OCI-LY1 (cell line): Measurements from ENCODE around the gene CEMIP.

ENCODE experiments used
- H2AFZ ChIP-seq: fragments of 200-600 bp; sonication (generic), shearing (Covaris generic); 2 replicates; pipeline ENCODE4 v1.6.0; 2014; ENCODE audit warnings: antibody characterized with exemption, mild to moderate bottlenecking, low read length
- H3F3A ChIP-seq: fragments of 200-600 bp; sonication (generic), shearing (Covaris generic); 2 replicates; pipeline ENCODE4 v1.6.0; 2014; ENCODE audit warnings: mild to moderate bottlenecking, antibody characterized with exemption, low read length, moderate library complexity; ENCODE audit not compliant: insufficient read depth
- H3K27ac ChIP-seq: fragments of 200-600 bp; sonication (generic); 2 replicates; pipeline ENCODE4 v1.5.1; 2014; ENCODE audit warnings: low read length, mixed run types, mild to moderate bottlenecking, low read depth; ENCODE audit not compliant: poor library complexity, severe bottlenecking
- H3K27me3 ChIP-seq: fragments of 200-600 bp; sonication (generic); 2 replicates; pipeline ENCODE4 v1.6.0; 2014; ENCODE audit warnings: antibody characterized with exemption, mild to moderate bottlenecking, low read length, moderate library complexity; ENCODE audit not compliant: insufficient read depth
- H3K36me3 ChIP-seq: fragments of 200-600 bp; sonication (generic); 2 replicates; pipeline ENCODE4 v1.6.1; 2014; ENCODE audit warnings: mild to moderate bottlenecking, antibody characterized with exemption, low read length, moderate library complexity, mixed read lengths; ENCODE audit not compliant: insufficient read depth
- H3K4me1 ChIP-seq: fragments of 200-600 bp; sonication (generic); 2 replicates; pipeline ENCODE4 v1.5.1; 2014; ENCODE audit warnings: mild to moderate bottlenecking, low read length, moderate library complexity; ENCODE audit not compliant: insufficient read depth, severe bottlenecking
- H3K4me2 ChIP-seq: fragments of 200-600 bp; sonication (generic), shearing (Covaris generic); 2 replicates; pipeline ENCODE4 v1.6.1; 2014; ENCODE audit warnings: low read length
- H3K4me3 ChIP-seq: fragments of 200-600 bp; sonication (generic); 2 replicates; pipeline ENCODE4 v1.5.1; 2014; ENCODE audit warnings: low read length, low read depth, mild to moderate bottlenecking, mixed read lengths; ENCODE audit not compliant: poor library complexity, severe bottlenecking
- H3K79me2 ChIP-seq: fragments of 200-600 bp; shearing (Covaris generic); 2 replicates; pipeline ENCODE4 v1.6.1; 2016; ENCODE audit warnings: mixed run types, low read length, mixed read lengths; ENCODE audit not compliant: insufficient read depth
- H3K9ac ChIP-seq: fragments of 200-600 bp; sonication (generic), shearing (Covaris generic); 2 replicates; pipeline ENCODE4 v1.6.1; 2014; ENCODE audit warnings: mild to moderate bottlenecking, low read length, mixed read lengths
- H3K9me2 ChIP-seq: fragments of 200-600 bp; sonication (generic), shearing (Covaris generic); 2 replicates; pipeline ENCODE4 v1.6.1; 2014; ENCODE audit warnings: low read depth, mild to moderate bottlenecking, low read length, mixed read lengths
- H3K9me3 ChIP-seq: fragments of 200-600 bp; shearing (Covaris generic); 2 replicates; pipeline ENCODE4 v1.6.1; 2014; ENCODE audit warnings: low read length, mixed read lengths
- H4K20me1 ChIP-seq: fragments of 200-600 bp; sonication (generic), shearing (Covaris generic); 2 replicates; pipeline ENCODE4 v1.6.0; 2016; ENCODE audit warnings: mild to moderate bottlenecking, low read length; ENCODE audit not compliant: insufficient read depth
- CTCF ChIP-seq: fragments of 200-600 bp; sonication (generic), shearing (Covaris generic); IDR thresholded peaks from 2 replicates; pipeline ENCODE4 v1.5.1; 2017; ENCODE audit warnings: mild to moderate bottlenecking, antibody characterized with exemption, low read length, moderate library complexity, mixed read lengths
- EZH2 ChIP-seq: fragments of 200-600 bp; sonication (generic), shearing (Covaris generic); IDR thresholded peaks from 2 replicates; pipeline ENCODE4 v1.8.0; 2017; ENCODE audit warnings: borderline replicate concordance, mixed run types, mild to moderate bottlenecking, antibody characterized with exemption, low read length, moderate library complexity, mixed read lengths

The CEMIP gene

DNA sequence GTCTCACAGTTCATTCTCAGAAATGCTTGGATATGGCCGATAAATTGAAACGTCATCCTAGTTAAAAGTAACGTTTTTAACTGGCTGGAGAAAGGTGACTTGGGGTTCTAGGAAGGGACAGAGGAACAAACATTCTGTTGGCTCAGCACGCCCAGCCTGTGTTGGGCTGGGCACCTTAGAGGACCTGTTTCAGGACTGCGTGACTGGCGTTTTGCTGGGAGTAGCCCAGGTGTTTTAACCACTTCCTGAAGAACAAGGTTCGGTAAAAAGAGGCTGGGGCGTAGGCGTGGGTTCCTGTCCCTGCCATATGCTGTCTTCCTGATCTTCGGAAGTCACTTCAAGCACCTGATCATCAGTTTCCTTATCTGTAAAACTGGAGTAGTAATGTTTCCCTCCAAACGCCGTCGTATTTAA is 220.5 kb downstream of the CEMIP start:
- H2AFZ ChIP-seq: no peak overlapping the region
- peak overlapping the region; percentile 83 for H3K9ac ChIP-seq
- H3K27me3 ChIP-seq: no peaks in the 10 kb centered on the region
- peak overlapping the region; percentile 88 for H3K4me3 ChIP-seq
- H3K9me3 ChIP-seq: no peaks in the 10 kb centered on the region
- H3K9me2 ChIP-seq: no peaks in the 10 kb centered on the region
- no peak for TF ChIP-seq EZH2
- TF ChIP-seq CTCF: no peak
- H3K27ac ChIP-seq: peak overlapping the region; percentile 45
- H3K4me1 ChIP-seq: peaks cover 24% of the 10 kb centered on the region
- peak overlapping the region; percentile 79 for H3K4me2 ChIP-seq
- H4K20me1 ChIP-seq: peaks cover 2% of the 10 kb centered on the region; the same call in 1 of the 2 replicates
- H3F3A ChIP-seq: 0 out of 2 replicates have a peak, but pooled peaks cover 3% of the 10 kb centered on the region
- peaks cover 23% of the 10 kb centered on the region for H3K36me3 ChIP-seq
- no peaks in the 10 kb centered on the region for H3K79me2 ChIP-seq

DNA sequence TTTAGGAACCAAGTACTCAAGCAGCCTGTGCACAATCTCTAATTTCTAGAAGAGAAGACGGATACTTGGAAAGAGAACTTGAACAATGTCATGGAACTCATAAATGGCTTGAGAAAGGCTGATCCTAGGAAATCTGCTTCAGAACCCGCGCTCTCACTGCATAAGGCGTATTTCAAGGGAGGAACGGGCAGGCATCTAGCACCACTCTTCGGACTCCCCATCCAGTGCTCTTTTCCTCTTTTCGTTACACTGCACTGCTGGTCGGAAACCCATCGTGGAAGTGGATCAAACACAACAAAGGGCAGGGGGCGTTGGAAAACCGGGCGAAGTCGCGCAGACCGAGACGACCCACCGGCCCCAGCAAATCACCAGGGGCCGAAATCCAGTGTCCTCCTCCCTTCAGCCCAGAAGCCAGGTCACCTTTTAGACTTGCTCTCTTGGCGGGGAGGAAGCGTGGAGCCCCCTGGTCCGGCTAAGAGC is 221.0 kb downstream of the CEMIP start:
- Histone ChIP-seq H3K4me2 (peak overlapping the region; percentile 79), H3K9me3 (no peaks in the 10 kb centered on the region), H3K79me2 (no peaks in the 10 kb centered on the region), H4K20me1 (peaks cover 4% of the 10 kb centered on the region; the same call in 1 of the 2 replicates), H2AFZ (no peak overlapping the region), H3K4me3 (peak overlapping the region; percentile 88), H3K27me3 (no peaks in the 10 kb centered on the region), H3K9me2 (no peaks in the 10 kb centered on the region), H3K36me3 (peaks cover 23% of the 10 kb centered on the region), H3K27ac (peak overlapping the region; percentile 45), H3K4me1 (peaks cover 24% of the 10 kb centered on the region), H3K9ac (peak overlapping the region; percentile 83), H3F3A (0 out of 2 replicates have a peak, but pooled peaks cover 3% of the 10 kb centered on the region)
- TF ChIP-seq CTCF (no peak), EZH2 (no peak)

GRCh38 chr15:81000624-81001151 is 221.5 kb downstream of the CEMIP start, which contains the start of gene TLNRD1:
Gene TLNRD1, plus strand, starts transcription at chr15:81000923. Its CDS starts 1,349 bp downstream, at chr15:81002272.
- Histone ChIP-seq H3K27ac (peak within 1 kb of the TSS; percentile 45), H3K9ac (peak within 1 kb of the TSS; percentile 83), H4K20me1 (peaks cover 4% of the 10 kb centered on the region; the same call in 1 of the 2 replicates), H3K27me3 (no peaks in the 10 kb centered on the region), H3K79me2 (no peaks in the 10 kb centered on the region), H3K4me3 (peak within 1 kb of the TSS; percentile 88), H3F3A (0 out of 2 replicates have a peak, but pooled peaks cover 3% of the 10 kb centered on the region), H3K9me3 (no peaks in the 10 kb centered on the region), H3K4me2 (peak within 1 kb of the TSS; percentile 79), H3K9me2 (no peaks in the 10 kb centered on the region), H2AFZ (peak within 1 kb of the TSS; percentile 32; the same call in 1 of the 2 replicates), H3K4me1 (peaks cover 24% of the 10 kb centered on the region), H3K36me3 (peaks cover 23% of the 10 kb centered on the region)
- no peak for TF ChIP-seq EZH2
- no peak for TF ChIP-seq CTCF
